Peyer's patch (tissue), 4 donors: ENCODE measurements around the gene HUS1.

Source experiments
- POLR2A ChIP-seq, 2 donors: fragments of 450-650 bp; IDR thresholded peaks; one replicate each; pipeline ENCODE4 v1.5.1; 2017; ENCODE audit warnings: antibody characterized with exemption in 2 of 2, mild to moderate bottlenecking in 2 of 2, moderate library complexity in 2 of 2
- TF ChIP-seq, protein P1 (sequence below), 6 experiments: fragments of 450-650 bp in 4 of 6; fragments of 200-600 bp in 2 of 6; sonication (generic) in 1 of 6; IDR thresholded peaks; one replicate each; pipeline ENCODE4 v1.5.1; 2017 to 2019; ENCODE audit warnings: antibody characterized with exemption in 6 of 6, mild to moderate bottlenecking in 3 of 6, moderate library complexity in 1 of 6

DNA sequence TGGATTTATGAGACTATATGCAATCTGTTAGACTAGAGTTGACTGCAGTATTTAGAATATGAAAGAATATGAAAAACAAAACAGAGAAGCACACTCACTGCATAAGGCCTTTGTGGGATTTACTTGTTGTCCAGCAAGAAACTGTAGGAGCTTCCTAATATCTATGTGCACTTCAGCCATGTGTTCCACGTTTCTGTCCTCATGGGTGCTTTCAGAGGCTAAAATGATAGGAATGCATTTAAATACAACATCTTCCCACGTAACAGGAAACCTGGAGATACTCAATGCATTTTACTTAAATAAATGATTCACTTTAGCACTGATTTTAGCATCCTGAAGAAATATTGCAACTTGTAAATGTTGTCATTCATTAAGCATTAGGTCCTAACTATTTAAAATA, 11.7 kb downstream of the HUS1 start:
- TF ChIP-seq, protein P1, sequence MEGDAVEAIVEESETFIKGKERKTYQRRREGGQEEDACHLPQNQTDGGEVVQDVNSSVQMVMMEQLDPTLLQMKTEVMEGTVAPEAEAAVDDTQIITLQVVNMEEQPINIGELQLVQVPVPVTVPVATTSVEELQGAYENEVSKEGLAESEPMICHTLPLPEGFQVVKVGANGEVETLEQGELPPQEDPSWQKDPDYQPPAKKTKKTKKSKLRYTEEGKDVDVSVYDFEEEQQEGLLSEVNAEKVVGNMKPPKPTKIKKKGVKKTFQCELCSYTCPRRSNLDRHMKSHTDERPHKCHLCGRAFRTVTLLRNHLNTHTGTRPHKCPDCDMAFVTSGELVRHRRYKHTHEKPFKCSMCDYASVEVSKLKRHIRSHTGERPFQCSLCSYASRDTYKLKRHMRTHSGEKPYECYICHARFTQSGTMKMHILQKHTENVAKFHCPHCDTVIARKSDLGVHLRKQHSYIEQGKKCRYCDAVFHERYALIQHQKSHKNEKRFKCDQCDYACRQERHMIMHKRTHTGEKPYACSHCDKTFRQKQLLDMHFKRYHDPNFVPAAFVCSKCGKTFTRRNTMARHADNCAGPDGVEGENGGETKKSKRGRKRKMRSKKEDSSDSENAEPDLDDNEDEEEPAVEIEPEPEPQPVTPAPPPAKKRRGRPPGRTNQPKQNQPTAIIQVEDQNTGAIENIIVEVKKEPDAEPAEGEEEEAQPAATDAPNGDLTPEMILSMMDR (IDR thresholded peaks at IDR 0.05), result no peak
- TF ChIP-seq POLR2A (IDR thresholded peaks at IDR 0.05), result no peak
